Stimulated activated CD4-positive, alpha-beta T cell treated with anti-CD3 and anti-CD28 coated beads, TNF-alpha, amount 100 ng/mL, for 4 hours (primary cell): Measurements from ENCODE around the gene MED8.

ENCODE experiments used
- DNase-seq, 3 experiments: peaks; one replicate each; pipeline ENCODE4 v3.0.0-alpha.2; 2020; ENCODE audit warnings: low read depth in 3 of 3

The MED8 gene

DNA sequence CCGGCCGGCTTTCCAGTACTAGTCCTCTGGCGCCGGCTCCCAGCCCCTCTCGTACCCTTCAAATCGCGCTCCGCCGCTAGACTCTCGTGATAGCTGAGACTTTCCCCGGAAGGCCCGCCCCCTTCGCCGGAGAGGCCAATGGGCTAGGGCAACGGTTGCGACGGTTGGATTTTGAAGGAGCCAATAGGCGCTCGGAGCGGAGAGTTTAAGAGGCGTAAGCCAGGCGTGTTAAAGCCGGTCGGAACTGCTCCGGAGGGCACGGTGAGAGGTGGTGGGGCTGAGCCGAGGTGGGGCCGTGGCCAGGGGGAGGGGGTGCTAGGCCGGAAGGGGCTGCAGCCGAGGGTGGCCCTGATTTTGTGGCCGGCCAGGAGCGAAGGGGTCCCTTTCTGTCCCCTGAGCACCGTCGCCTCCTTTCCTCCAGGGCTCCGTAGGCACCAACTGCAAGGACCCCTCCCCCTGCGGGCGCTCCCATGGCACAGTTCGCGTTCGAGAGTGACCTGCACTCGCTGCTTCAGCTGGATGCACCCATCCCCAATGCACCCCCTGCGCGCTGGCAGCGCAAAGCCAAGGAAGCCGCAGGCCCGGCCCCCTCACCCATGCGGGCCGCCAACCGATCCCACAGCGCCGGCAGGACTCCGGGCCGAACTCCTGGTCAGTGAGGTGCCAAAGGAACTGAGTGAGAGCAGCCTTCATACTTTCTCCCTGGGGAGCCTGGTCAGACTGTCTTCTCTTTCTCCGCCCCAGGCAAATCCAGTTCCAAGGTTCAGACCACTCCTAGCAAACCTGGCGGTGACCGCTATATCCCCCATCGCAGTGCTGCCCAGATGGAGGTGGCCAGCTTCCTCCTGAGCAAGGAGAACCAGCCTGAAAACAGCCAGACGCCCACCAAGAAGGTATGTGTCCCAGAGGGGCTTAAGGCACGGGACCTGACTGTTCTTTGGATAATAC, 30.6 kb downstream of the MED8 start, which contains the start of gene CDC20:
Gene CDC20, plus strand, starts transcription at position 236 of the 948 bp plus-strand sequence. Its CDS starts 235 bp downstream, at position 471.
- peak; percentile 94 to 98 (median 95) for DNase-seq

- no peak for DNase-seq
These were observed 31.4 kb downstream of the MED8 start for GRCh38 chr1:43358121-43358745.

GRCh38 chr1:43357251-43357650, 32.3 kb downstream of the MED8 start:
- no peak for DNase-seq

DNA sequence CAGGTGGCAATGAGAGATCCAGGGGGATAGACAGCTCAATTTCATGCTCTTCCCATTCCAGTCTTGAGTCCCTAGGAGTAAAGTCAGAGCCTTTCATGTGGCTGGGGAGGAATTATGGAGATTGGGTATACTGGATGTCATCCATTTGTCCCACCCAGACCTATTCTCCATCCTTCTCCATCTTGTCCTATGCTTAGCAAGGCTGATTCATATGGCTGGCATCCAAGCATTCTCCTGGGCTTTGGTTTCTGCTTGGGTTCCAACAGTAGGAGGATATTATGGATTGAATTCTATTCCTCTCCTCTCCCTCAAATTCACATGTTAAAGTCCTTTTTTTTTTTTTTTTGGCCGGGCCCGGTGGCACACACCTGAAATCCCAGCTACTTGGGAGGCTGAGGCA, 34.7 kb downstream of the MED8 start:
- DNase-seq: no peak

- no peak for DNase-seq
These were observed 35.1 kb downstream of the MED8 start for GRCh38 chr1:43354471-43354870.

DNA sequence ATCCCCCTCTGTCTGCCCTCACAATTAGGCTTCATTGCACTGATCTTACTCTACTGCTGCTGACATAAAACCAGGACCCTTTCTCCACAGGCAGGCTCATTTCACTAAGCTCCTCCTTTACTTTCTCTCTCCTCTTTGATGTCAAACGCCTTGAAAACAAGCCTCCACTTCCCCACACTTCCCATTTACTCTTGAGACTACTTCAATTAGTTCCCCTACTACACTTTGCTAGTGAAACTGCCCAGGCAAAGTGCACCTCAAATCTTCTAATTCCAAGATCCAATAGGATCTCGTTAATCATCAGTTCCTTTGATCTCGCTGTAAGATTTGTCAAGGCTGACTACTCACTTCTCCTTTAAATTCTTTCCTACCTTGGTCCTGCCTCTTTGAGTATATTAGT, 36.7 kb downstream of the MED8 start:
- DNase-seq: no peak

- no peak for DNase-seq
These were observed 37.3 kb downstream of the MED8 start for GRCh38 chr1:43352351-43352705.

GRCh38 chr1:43351421-43352350, 37.9 kb downstream of the MED8 start:
- DNase-seq: no peak

GRCh38 chr1:43350976-43351375, 38.6 kb downstream of the MED8 start:
- no peak for DNase-seq

DNA sequence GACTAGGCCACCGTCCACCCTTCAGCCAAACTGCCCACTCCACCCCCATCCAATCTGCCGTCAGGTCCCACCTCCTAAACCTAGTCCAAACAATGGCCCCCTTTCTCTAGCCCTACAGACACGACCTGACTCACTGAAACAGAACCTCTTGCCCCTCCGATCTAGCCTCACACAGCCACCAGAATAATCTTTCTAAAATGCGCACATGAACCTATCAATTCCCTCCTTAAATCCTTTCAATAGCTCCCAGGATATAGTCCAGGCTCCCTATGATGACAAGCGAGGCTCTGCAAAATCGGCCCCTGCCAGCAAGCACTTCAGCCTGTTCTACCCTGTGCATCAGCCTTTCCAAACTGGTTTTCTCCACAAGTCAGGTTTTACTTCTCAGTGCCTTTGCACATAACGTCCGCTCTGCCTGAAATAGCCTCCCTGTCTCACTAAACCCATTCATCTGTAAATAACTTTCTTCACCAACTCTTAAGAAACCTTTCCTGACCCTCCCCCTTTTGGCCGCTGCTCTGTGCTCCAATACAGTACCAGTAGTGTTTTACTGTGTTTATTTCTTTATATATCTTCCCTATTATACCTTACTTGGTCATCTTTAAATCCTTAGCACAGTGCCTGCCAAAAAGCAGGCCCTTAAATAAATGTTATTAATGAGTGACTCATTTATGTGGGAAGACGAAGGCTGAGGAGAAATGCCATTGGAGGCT, 39.9 kb downstream of the MED8 start:
- no peak for DNase-seq

- DNase-seq: peak in 1 of 3 experiments; percentile 22
These were observed 40.6 kb downstream of the MED8 start for GRCh38 chr1:43348809-43349593.

GRCh38 chr1:43348343-43348808, 41.2 kb downstream of the MED8 start:
- no peak for DNase-seq

GRCh38 chr1:43346636-43347035, 43.0 kb downstream of the MED8 start:
- DNase-seq: no peak

GRCh38 chr1:43345120-43345519, 44.5 kb downstream of the MED8 start:
- no peak for DNase-seq

- DNase-seq: no peak
These were observed 45.2 kb downstream of the MED8 start for GRCh38 chr1:43344267-43344850.

DNA sequence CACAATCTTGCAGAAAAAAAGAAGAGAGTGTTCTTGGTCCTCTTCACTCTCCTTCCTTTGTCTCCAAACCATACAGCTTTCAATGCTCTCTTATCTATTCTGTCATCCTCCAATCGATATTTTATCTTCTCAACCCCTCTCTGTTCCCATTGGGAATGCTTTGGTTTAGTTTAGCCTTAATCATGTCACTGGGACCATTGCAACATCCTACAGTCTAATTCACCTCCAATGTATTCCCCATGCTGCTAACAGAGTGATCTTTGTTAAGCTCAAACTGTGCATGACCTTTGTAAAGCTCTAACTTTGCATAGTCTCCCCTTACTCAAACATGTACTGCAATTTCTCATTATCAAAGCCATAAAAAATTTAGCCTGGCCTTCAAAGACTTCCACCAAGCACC, 49.0 kb downstream of the MED8 start:
- no peak for DNase-seq

- no peak for DNase-seq
These were observed 49.9 kb downstream of the MED8 start for GRCh38 chr1:43339584-43340232.

- no peak for DNase-seq
These were observed 51.6 kb downstream of the MED8 start for GRCh38 chr1:43338001-43338400.

- no peak for DNase-seq
These were observed 52.0 kb downstream of the MED8 start, which contains the start of gene MPL for GRCh38 chr1:43337588-43337987. Gene MPL, plus strand, starts transcription at chr1:43337818. Its CDS starts 31 bp downstream, at chr1:43337849.
